Measurements from ENCODE around the gene C16orf96. TPM values are rescaled to one million over a fixed set of nuclear protein-coding genes. Genes with fewer than 3 reads are reported as not detected.

The C16orf96 gene
- total RNA-seq, 1 experiment from 2014 or later = 1.4 TPM

DNA sequence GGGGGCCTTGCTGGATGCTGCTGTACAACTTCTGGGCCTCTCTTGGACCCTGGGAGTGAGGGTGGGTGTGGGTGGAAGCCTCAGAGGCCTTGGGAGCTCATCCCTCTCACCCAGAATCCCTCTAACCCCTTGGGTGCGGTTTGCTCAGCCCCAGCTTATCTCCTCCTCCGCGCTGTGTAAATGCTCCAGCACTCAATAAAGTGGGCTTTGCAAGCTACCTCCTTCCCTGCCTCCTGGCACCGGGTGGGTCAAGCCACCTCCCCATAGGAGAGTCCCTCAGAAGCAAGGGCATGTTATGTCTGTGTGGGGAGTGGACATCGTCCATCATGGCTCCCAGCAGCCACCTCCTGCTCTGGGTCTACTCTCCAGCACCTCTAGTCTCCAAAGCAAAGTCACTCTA lies 46.0 kb upstream of the C16orf96 start:
- WGBS (ENCODE audit: extremely low coverage, insufficient read length, low lambda C conversion rate) = no CpG with 5 or more reads among the region's 5 CpGs
- H4K8ac ChIP-seq (replicated peaks; ENCODE audit: insufficient read length, low read depth, low read length) = no peak overlapping the region
- H3K9me3 Mint-ChIP-seq = no peaks in the 10 kb centered on the region
- H2BK20ac ChIP-seq (ENCODE audit: low read depth, low read length, poor library complexity, severe bottlenecking) = no peak overlapping the region
- H4K20me1 ChIP-seq (ENCODE audit: control insufficient read depth, insufficient read depth, insufficient read length) = no peaks in the 10 kb centered on the region
- H3K18ac ChIP-seq (ENCODE audit: insufficient read length, low read depth, low read length) = no peak overlapping the region
- H4K91ac ChIP-seq (ENCODE audit: insufficient read length, low read depth, low read length) = no peak overlapping the region
- H3K4me3 Mint-ChIP-seq = peak overlapping the region in 1 of 2 experiments; percentile 25; a peak in 1 of 5 replicates
- no peak for DNase-seq
- H3K27me3 Mint-ChIP-seq (ENCODE audit: low read depth) = no peaks in the 10 kb centered on the region; the same call in 1 of the 2 replicates
- H2BK120ac ChIP-seq (ENCODE audit: low read depth, low read length, poor library complexity, severe bottlenecking) = no peak overlapping the region
- no peaks in the 10 kb centered on the region for H3K79me2 ChIP-seq (ENCODE audit: insufficient read depth, low read length)
- peak overlapping the region in 1 of 3 experiments; percentile 90; a peak in 3 of 7 replicates for H3K27ac Mint-ChIP-seq
- no peak overlapping the region for H3T11ph ChIP-seq (ENCODE audit: low read length)
- H3K14ac ChIP-seq (ENCODE audit: insufficient read depth, low read length) = no peak overlapping the region
- no peak overlapping the region for H3K56ac ChIP-seq (ENCODE audit: insufficient read length, low read depth, low read length)
- peaks cover 9 to 18% of the 10 kb centered on the region in 2 experiments; a peak in 3 of 4 replicates for H3K4me1 Mint-ChIP-seq
- H3K9ac ChIP-seq (ENCODE audit: extremely low read depth, insufficient read length, low read length) = no peak overlapping the region
- no peak overlapping the region for H3K4me2 ChIP-seq (ENCODE audit: insufficient read depth, insufficient read length, low read length)
- H3K23me2 ChIP-seq (ENCODE audit: insufficient read length, low read depth, low read length, poor library complexity, severe bottlenecking) = no peaks in the 10 kb centered on the region
- no peak overlapping the region for H3K27ac ChIP-seq (ENCODE audit: insufficient read length, low read depth, low read length)
- H2AFZ ChIP-seq (ENCODE audit: low read length) = no peak overlapping the region
- TF ChIP-seq, protein P1, sequence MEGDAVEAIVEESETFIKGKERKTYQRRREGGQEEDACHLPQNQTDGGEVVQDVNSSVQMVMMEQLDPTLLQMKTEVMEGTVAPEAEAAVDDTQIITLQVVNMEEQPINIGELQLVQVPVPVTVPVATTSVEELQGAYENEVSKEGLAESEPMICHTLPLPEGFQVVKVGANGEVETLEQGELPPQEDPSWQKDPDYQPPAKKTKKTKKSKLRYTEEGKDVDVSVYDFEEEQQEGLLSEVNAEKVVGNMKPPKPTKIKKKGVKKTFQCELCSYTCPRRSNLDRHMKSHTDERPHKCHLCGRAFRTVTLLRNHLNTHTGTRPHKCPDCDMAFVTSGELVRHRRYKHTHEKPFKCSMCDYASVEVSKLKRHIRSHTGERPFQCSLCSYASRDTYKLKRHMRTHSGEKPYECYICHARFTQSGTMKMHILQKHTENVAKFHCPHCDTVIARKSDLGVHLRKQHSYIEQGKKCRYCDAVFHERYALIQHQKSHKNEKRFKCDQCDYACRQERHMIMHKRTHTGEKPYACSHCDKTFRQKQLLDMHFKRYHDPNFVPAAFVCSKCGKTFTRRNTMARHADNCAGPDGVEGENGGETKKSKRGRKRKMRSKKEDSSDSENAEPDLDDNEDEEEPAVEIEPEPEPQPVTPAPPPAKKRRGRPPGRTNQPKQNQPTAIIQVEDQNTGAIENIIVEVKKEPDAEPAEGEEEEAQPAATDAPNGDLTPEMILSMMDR (conservative IDR thresholded peaks at IDR 0.05) = no peak
- H3K36me3 Mint-ChIP-seq (ENCODE audit: insufficient read depth in 1 of 3, low read depth in 3 of 3) = peaks cover 16 to 55% (median 42%) of the 10 kb centered on the region in 3 experiments; a peak in 6 of 7 replicates
- H2AK5ac ChIP-seq (ENCODE audit: insufficient read length, low read length) = no peak overlapping the region
- H2BK15ac ChIP-seq (ENCODE audit: low read depth, low read length) = no peak overlapping the region
- no peaks in the 10 kb centered on the region for H3K9me3 ChIP-seq (ENCODE audit: control insufficient read depth, low read depth, low read length)
- H4K5ac ChIP-seq (ENCODE audit: insufficient read length, low read depth, low read length) = no peak overlapping the region
- H3K4me1 ChIP-seq (ENCODE audit: insufficient read depth, low read length) = no peaks in the 10 kb centered on the region
- H3K27me3 ChIP-seq (ENCODE audit: insufficient read depth, low read length) = no peaks in the 10 kb centered on the region
- no peak overlapping the region for H2BK5ac ChIP-seq (ENCODE audit: insufficient read length, low read length)
- H2BK12ac ChIP-seq (ENCODE audit: insufficient read length, low read depth, low read length) = no peak overlapping the region
- H3K23ac ChIP-seq (ENCODE audit: insufficient read length, low read depth, low read length) = no peak overlapping the region
- H3K79me1 ChIP-seq (ENCODE audit: insufficient read depth, low read depth, low read length, poor library complexity, severe bottlenecking) = no peaks in the 10 kb centered on the region
- H3K4ac ChIP-seq (ENCODE audit: low read depth, low read length) = no peak overlapping the region
